Suprapubic skin (tissue), 4 donors: Measurements from ENCODE around the gene COG5. TPM values are rescaled to one million over a fixed set of nuclear protein-coding genes. Genes with fewer than 3 reads are reported as not detected.

ENCODE experiments used
- DNase-seq, 2 donors: peaks; one replicate each; pipeline ENCODE4 v3.0.0-alpha.2; 2019; ENCODE audit warnings: low spot score in 2 of 2
- H3K27ac ChIP-seq: fragments of 200-600 bp; sonication (generic); one replicate; pipeline ENCODE4 v1.5.1; 2019
- H3K27me3 ChIP-seq: fragments of 200-600 bp; sonication (generic); one replicate; pipeline ENCODE4 v1.5.1; 2019
- H3K36me3 ChIP-seq: fragments of 200-600 bp; sonication (generic); one replicate; pipeline ENCODE4 v1.5.1; 2019
- H3K4me1 ChIP-seq: fragments of 200-600 bp; sonication (generic); one replicate; pipeline ENCODE4 v1.5.1; 2019
- H3K4me3 ChIP-seq: fragments of 200-600 bp; sonication (generic); one replicate; pipeline ENCODE4 v1.5.1; 2019; ENCODE audit warnings: mild to moderate bottlenecking
- H3K9me3 ChIP-seq: fragments of 200-600 bp; sonication (generic); one replicate; pipeline ENCODE4 v1.5.1; 2019
- EP300 ChIP-seq: sonication (generic); formaldehyde crosslinking; IDR thresholded peaks from one replicate; pipeline ENCODE4 v1.6.1; 2017; ENCODE audit warnings: antibody characterized with exemption
- POLR2A ChIP-seq, 2 donors: fragments of 450-650 bp; IDR thresholded peaks; one replicate each; pipeline ENCODE4 v1.6.1; 2017; ENCODE audit warnings: antibody characterized with exemption in 2 of 2, mild to moderate bottlenecking in 2 of 2, moderate library complexity in 2 of 2
- POLR2AphosphoS5 ChIP-seq, 3 donors: sonication (generic); formaldehyde crosslinking; IDR thresholded peaks; one replicate each; pipeline ENCODE4 v1.6.1; 2017; ENCODE audit warnings: antibody characterized with exemption in 3 of 3
- WGBS: methylation state at CpG from one replicate; pipeline ENCODE4 v1.1.5; 2018; 5-methylcytosine and 5-hydroxymethylcytosine counted together
- total RNA-seq, 4 donors: library from RNA; depleted of rRNA; stranded (reverse); fragments of >200 nt; gene quantifications; one replicate each; pipeline ENCODE4 v1.1.0, GENCODE V29; 2016
- TF ChIP-seq, protein P1 (sequence below), 2 donors: fragments of 200-600 bp in 1 of 2; fragments of 450-650 bp in 1 of 2; sonication (generic) in 1 of 2; IDR thresholded peaks; one replicate each; pipeline ENCODE4 v1.5.1; 2016 to 2019; ENCODE audit warnings: antibody characterized with exemption in 2 of 2, mild to moderate bottlenecking in 1 of 2, moderate library complexity in 1 of 2

COG5 gene
- total RNA-seq, 4 donors from 2014 or later = 31.1 to 60.1 (median 53.7) TPM

DNA sequence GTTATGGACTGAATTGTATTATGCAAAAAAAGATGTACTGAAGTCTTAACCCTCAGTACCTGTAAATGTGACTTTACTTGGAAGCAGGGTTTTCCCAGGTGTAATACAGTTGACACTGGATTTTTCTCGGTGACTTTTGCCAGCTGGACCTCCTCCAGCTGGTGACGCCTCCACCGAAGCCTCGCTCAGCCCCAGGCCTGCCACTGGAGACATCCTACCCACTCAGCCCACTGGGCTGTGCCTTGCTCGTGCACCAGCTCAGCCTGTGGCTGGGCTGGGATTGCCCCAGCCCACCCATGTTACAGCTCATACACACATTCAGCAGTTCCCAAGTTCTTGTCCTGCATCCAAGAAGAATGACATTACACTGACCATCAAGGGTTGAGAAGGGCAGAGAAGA, 136.3 kb downstream of the COG5 start:
- H3K4me3 ChIP-seq = no peak overlapping the region
- no peaks in the 10 kb centered on the region for H3K9me3 ChIP-seq
- no peak overlapping the region for H3K27ac ChIP-seq
- TF ChIP-seq, protein P1, sequence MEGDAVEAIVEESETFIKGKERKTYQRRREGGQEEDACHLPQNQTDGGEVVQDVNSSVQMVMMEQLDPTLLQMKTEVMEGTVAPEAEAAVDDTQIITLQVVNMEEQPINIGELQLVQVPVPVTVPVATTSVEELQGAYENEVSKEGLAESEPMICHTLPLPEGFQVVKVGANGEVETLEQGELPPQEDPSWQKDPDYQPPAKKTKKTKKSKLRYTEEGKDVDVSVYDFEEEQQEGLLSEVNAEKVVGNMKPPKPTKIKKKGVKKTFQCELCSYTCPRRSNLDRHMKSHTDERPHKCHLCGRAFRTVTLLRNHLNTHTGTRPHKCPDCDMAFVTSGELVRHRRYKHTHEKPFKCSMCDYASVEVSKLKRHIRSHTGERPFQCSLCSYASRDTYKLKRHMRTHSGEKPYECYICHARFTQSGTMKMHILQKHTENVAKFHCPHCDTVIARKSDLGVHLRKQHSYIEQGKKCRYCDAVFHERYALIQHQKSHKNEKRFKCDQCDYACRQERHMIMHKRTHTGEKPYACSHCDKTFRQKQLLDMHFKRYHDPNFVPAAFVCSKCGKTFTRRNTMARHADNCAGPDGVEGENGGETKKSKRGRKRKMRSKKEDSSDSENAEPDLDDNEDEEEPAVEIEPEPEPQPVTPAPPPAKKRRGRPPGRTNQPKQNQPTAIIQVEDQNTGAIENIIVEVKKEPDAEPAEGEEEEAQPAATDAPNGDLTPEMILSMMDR (IDR thresholded peaks at IDR 0.05) = no peak
- no peak for TF ChIP-seq EP300
- no peak for TF ChIP-seq POLR2A (IDR thresholded peaks at IDR 0.05)
- no peak for TF ChIP-seq POLR2AphosphoS5 (IDR thresholded peaks at IDR 0.05)
- no peaks in the 10 kb centered on the region for H3K27me3 ChIP-seq
- no peak for DNase-seq
- 30% methylated on average over 5 of the region's 5 CpGs for WGBS
- no peaks in the 10 kb centered on the region for H3K4me1 ChIP-seq
- no peaks in the 10 kb centered on the region for H3K36me3 ChIP-seq

- H3K27me3 ChIP-seq = no peaks in the 10 kb centered on the region
- H3K9me3 ChIP-seq = no peaks in the 10 kb centered on the region
- 98% methylated on average over 1 of the region's 1 CpG for WGBS
- no peaks in the 10 kb centered on the region for H3K4me1 ChIP-seq
- DNase-seq = no peak
- H3K27ac ChIP-seq = no peak overlapping the region
- H3K4me3 ChIP-seq = no peak overlapping the region
- TF ChIP-seq EP300 (no peak), POLR2A (IDR thresholded peaks at IDR 0.05) (no peak), POLR2AphosphoS5 (IDR thresholded peaks at IDR 0.05) (no peak)
- TF ChIP-seq, protein P1 (IDR thresholded peaks at IDR 0.05) = no peak
- peaks cover 8% of the 10 kb centered on the region for H3K36me3 ChIP-seq
These were observed 149.5 kb downstream of the COG5 start for GRCh38 chr7:107414198-107414597.

GRCh38 chr7:107408349-107408748, 155.4 kb downstream of the COG5 start:
- Histone ChIP-seq H3K27ac (no peak overlapping the region), H3K27me3 (no peaks in the 10 kb centered on the region), H3K9me3 (no peaks in the 10 kb centered on the region), H3K4me3 (no peak overlapping the region), H3K4me1 (no peaks in the 10 kb centered on the region), H3K36me3 (peaks cover 12% of the 10 kb centered on the region)
- no peak for DNase-seq
- TF ChIP-seq EP300 = no peak
- TF ChIP-seq POLR2AphosphoS5 (IDR thresholded peaks at IDR 0.05) = no peak

- no peak for DNase-seq
- Histone ChIP-seq H3K9me3 (no peaks in the 10 kb centered on the region), H3K4me1 (no peaks in the 10 kb centered on the region), H3K4me3 (no peak overlapping the region), H3K27me3 (no peaks in the 10 kb centered on the region), H3K36me3 (peaks cover 8% of the 10 kb centered on the region), H3K27ac (no peak overlapping the region)
- no peak for TF ChIP-seq EP300
- TF ChIP-seq POLR2A (IDR thresholded peaks at IDR 0.05) = no peak
- TF ChIP-seq, protein P1 (IDR thresholded peaks at IDR 0.05) = no peak
- TF ChIP-seq POLR2AphosphoS5 (IDR thresholded peaks at IDR 0.05) = no peak
These were observed 158.2 kb downstream of the COG5 start for GRCh38 chr7:107405559-107405958.

DNA sequence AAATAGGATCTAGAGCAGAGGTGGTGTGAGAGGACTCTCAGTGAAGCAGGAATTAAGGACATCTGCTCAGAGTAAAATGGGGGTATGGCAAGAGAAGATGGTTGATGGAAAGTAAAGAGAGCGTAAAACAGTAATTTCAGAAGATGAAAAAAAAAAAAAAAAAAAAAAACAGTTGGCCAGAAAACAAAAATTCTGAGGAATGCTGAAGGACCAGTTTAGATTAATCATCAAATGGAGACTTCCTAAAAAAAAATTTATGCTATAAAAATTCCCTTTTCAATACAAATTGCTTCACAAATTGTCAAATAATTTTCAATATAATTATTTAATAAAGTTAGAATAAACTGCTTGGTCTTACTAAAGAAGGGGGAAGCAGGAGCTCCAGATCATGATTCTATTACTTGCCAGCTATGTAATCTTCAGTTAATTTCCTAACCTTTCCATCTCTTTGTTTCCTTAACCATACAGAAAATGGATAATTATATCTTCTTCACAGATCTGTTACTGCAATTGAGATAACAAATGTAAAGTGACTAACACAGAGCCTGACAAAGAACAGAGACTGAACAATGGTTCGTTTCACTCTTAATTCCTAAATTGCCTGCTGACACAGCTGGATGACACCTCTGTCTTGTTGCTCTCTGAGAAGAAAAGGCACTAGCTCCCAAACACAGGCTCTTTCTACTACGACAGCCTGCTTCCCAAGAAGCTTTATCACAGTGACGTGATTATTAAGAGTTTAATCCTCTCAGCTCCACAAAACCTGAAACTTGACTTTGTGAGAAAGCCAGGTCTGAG, 158.8 kb downstream of the COG5 start:
- Histone ChIP-seq H3K27me3 (no peaks in the 10 kb centered on the region), H3K4me3 (no peak overlapping the region), H3K27ac (no peak overlapping the region), H3K36me3 (peaks cover 4% of the 10 kb centered on the region), H3K4me1 (no peaks in the 10 kb centered on the region), H3K9me3 (no peaks in the 10 kb centered on the region)
- TF ChIP-seq POLR2A (IDR thresholded peaks at IDR 0.05) = no peak
- no peak for TF ChIP-seq POLR2AphosphoS5 (IDR thresholded peaks at IDR 0.05)
- no peak for TF ChIP-seq EP300
- TF ChIP-seq, protein P1 (IDR thresholded peaks at IDR 0.05) = no peak
- DNase-seq = no peak
- WGBS = 52% methylated on average over 4 of the region's 4 CpGs
